22Rv1 (cell line): ENCODE measurements around the gene GUK1.

Experiments
- CTCF ChIP-seq: fragments of 450-650 bp; IDR thresholded peaks from 2 replicates; pipeline ENCODE4 v1.5.1; 2017; ENCODE audit warnings: mild to moderate bottlenecking
- ZFX ChIP-seq: fragments of 450-650 bp; IDR thresholded peaks from 2 replicates; pipeline ENCODE4 v1.6.1; 2017; ENCODE audit warnings: antibody characterized with exemption, borderline replicate concordance

GRCh38 chr1:228165372-228166169, 25.5 kb downstream of the GUK1 start, which contains the start of gene IBA57:
- peak; percentile 100 for TF ChIP-seq CTCF
- TF ChIP-seq ZFX = peak; percentile 26; the same call in 1 of the 2 replicates
